Activated T-cell treated with anti-CD3 and anti-CD28 coated beads, Interleukin-2, amount 50 U/mL, for 1 hour (primary cell): ENCODE results near the gene LRRC1.
"Not testable (repeated sequence)": the region's sequence is repeated elsewhere in the genome, so short reads cannot be mapped to it uniquely, and the experiment has no call there.

Experiments
- DNase-seq: peaks from one replicate; pipeline ENCODE4 v3.0.0-alpha.2; 2020

The LRRC1 gene

GRCh38 chr6:53793318-53794136 lies 1.3 kb upstream of the LRRC1 start:
- peak; percentile 29 for DNase-seq

GRCh38 chr6:53794137-53794719 lies 577 bp upstream of the LRRC1 start:
- peak; percentile 67 for DNase-seq

GRCh38 chr6:53795340-53795701 lies 516 bp downstream of the LRRC1 start:
- no peak for DNase-seq

GRCh38 chr6:53795702-53796450 lies 1.1 kb downstream of the LRRC1 start:
- peak; percentile 28 for DNase-seq

GRCh38 chr6:53796451-53796780 lies 1.6 kb downstream of the LRRC1 start:
- DNase-seq, result no peak

GRCh38 chr6:53796791-53797190 lies 2.0 kb downstream of the LRRC1 start:
- DNase-seq, result no peak

- no peak for DNase-seq
These were observed 2.5 kb downstream of the LRRC1 start for GRCh38 chr6:53797304-53797703.

GRCh38 chr6:53799340-53799739 lies 4.5 kb downstream of the LRRC1 start:
- no peak for DNase-seq

GRCh38 chr6:53801022-53801421 lies 6.2 kb downstream of the LRRC1 start:
- DNase-seq, result no peak

GRCh38 chr6:53802582-53802981 lies 7.8 kb downstream of the LRRC1 start:
- no peak for DNase-seq

GRCh38 chr6:53803081-53803860 lies 8.5 kb downstream of the LRRC1 start:
- no peak for DNase-seq

- DNase-seq, result no peak
These were observed 10.2 kb downstream of the LRRC1 start for GRCh38 chr6:53805016-53805415.

GRCh38 chr6:53805725-53806124 lies 10.9 kb downstream of the LRRC1 start:
- DNase-seq, result no peak

- not testable (repeated sequence) for DNase-seq
These were observed 12.8 kb downstream of the LRRC1 start for GRCh38 chr6:53807606-53808005.

- DNase-seq, result no peak
These were observed 13.6 kb downstream of the LRRC1 start for GRCh38 chr6:53808302-53808881.

GRCh38 chr6:53809691-53810090 lies 14.9 kb downstream of the LRRC1 start:
- DNase-seq, result no peak

- DNase-seq, result no peak
These were observed 16.3 kb downstream of the LRRC1 start for GRCh38 chr6:53811082-53811481.

GRCh38 chr6:53811746-53812145 lies 16.9 kb downstream of the LRRC1 start:
- DNase-seq, result no peak

- no peak for DNase-seq
These were observed 18.3 kb downstream of the LRRC1 start for GRCh38 chr6:53813096-53813495.

- no peak for DNase-seq
These were observed 19.0 kb downstream of the LRRC1 start for GRCh38 chr6:53813801-53814200.

- no peak for DNase-seq
These were observed 19.5 kb downstream of the LRRC1 start for GRCh38 chr6:53814353-53814752.

GRCh38 chr6:53815381-53816119 lies 20.7 kb downstream of the LRRC1 start:
- no peak for DNase-seq
